ENCODE measurements around the gene NIBAN1.

- TF ChIP-seq POLR2AphosphoS5 (IDR thresholded peaks at IDR 0.05; ENCODE audit: insufficient read depth in 1 of 2, low read depth in 1 of 2) (no peak), POLR2A (IDR thresholded peaks at IDR 0.05) (no peak), CTCF (IDR thresholded peaks at IDR 0.05) (no peak)
Observed at GRCh38 chr1:184947497-184948256, 26.6 kb downstream of the NIBAN1 start.

Data from vagina (tissue), 2 donors.